HepG2 (cell line): ENCODE results near the gene HLCS. TPM values are rescaled to one million over a fixed set of nuclear protein-coding genes. Genes with fewer than 3 reads are reported as not detected.

Experiments
- ATAC-seq: fragments of 200-7000 bp; cut with Tn5 transposase; 3 replicates; pipeline ENCODE4 v1.9.1; 2020; ENCODE audit warnings: mild to moderate bottlenecking, moderate library complexity
- BruUV-seq: library from RNA; stranded (reverse); fragments of 400-500 nt; replicated peaks from 2 replicates; lab custom pipeline; 2021; lab: Mats Ljungman, UMichigan
- CTCF ChIA-PET: fragments of 300-600 bp; formaldehyde crosslinking; extraction: SDS; loops from one replicate; lab custom pipeline; 2021; ENCODE audit warnings: low total read pairs, inconsistent platforms, low intra/inter-chr PET ratio; lab: Yijun Ruan, JAX
- POLR2A ChIA-PET: fragments of 350-600 bp; sonication (Branson Sonifier 250); formaldehyde crosslinking; loops from one replicate; lab custom pipeline; 2020; ENCODE audit warnings: antibody characterized with exemption, inconsistent platforms; lab: Yijun Ruan, JAX
- DNase-seq: peaks from one replicate; pipeline ENCODE4 v3.0.0-alpha.2; 2015; ENCODE audit warnings: low spot score
- FAIRE-seq: peaks from 3 replicates; lab custom pipeline; 2011; peaks lifted over from hg19 to GRCh38; lab: Jason Lieb, UNC
- H2AFZ ChIP-seq: one replicate; pipeline ENCODE4 v1.6.1; 2011; ENCODE audit warnings: low read length, inconsistent platforms
- H3K27ac ChIP-seq: fragments of 300-600 bp; 3 replicates; pipeline ENCODE4 v1.8.0; 2011; ENCODE audit warnings: mixed run types, mild to moderate bottlenecking, mixed read lengths, low read length, inconsistent platforms; ENCODE audit not compliant: insufficient read depth; ENCODE audit errors: extremely low read length
- H3K27me3 ChIP-seq, 2 experiments: fragments of 200-600 bp in 1 of 2; 2 replicates in 1 of 2; 3 replicates in 1 of 2; pipeline versions ENCODE4 v1.6.0 to v1.8.0; 2011; ENCODE audit warnings: low read length in 2 of 2, mild to moderate bottlenecking in 2 of 2, moderate library complexity in 2 of 2, inconsistent platforms in 1 of 2; ENCODE audit not compliant: insufficient read depth in 2 of 2, control insufficient read depth in 1 of 2
- H3K36me3 ChIP-seq, 2 experiments: fragments of 200-600 bp in 1 of 2; replicated peaks in 1 of 2; 2 replicates in 1 of 2; 3 replicates in 1 of 2; pipeline versions ENCODE4 v1.5.1 to v1.8.0; 2011; ENCODE audit warnings: low read length in 2 of 2, inconsistent platforms in 1 of 2; ENCODE audit not compliant: insufficient read depth in 2 of 2, control insufficient read depth in 1 of 2
- H3K4me1 ChIP-seq: 2 replicates; pipeline ENCODE4 v1.5.1; 2012; ENCODE audit warnings: low read length, inconsistent platforms; ENCODE audit not compliant: insufficient read depth
- H3K4me2 ChIP-seq: 2 replicates; pipeline ENCODE4 v1.6.0; 2011; ENCODE audit warnings: low read depth, low read length, inconsistent platforms
- H3K4me3 ChIP-seq, 3 experiments: fragments of 200-600 bp in 1 of 3; sonication (generic), shearing (Covaris generic) in 1 of 3; replicated peaks in 1 of 3; 2 replicates each; pipeline ENCODE4 v1.5.1; 2011 to 2016; ENCODE audit warnings: low read length in 3 of 3, inconsistent platforms in 2 of 3, low read depth in 2 of 3, mild to moderate bottlenecking in 2 of 3, control low read depth in 1 of 3, mixed read lengths in 1 of 3; ENCODE audit not compliant: insufficient read depth in 1 of 3
- H3K79me2 ChIP-seq: one replicate; pipeline ENCODE4 v1.6.1; 2011; ENCODE audit warnings: low read length, inconsistent platforms; ENCODE audit not compliant: insufficient read depth
- H3K9ac ChIP-seq: 2 replicates; pipeline ENCODE4 v1.6.0; 2011; ENCODE audit warnings: mild to moderate bottlenecking, low read depth, low read length, inconsistent platforms; ENCODE audit not compliant: insufficient read depth
- H3K9me3 ChIP-seq: 2 replicates; pipeline ENCODE4 v1.5.1; 2012; ENCODE audit warnings: mild to moderate bottlenecking, low read length
- H4K20me1 ChIP-seq: 2 replicates; pipeline ENCODE4 v1.6.0; 2011; ENCODE audit warnings: inconsistent platforms, mild to moderate bottlenecking, low read length, moderate library complexity; ENCODE audit not compliant: insufficient read depth
- ATF5 ChIP-seq: sonication (generic); formaldehyde crosslinking; IDR thresholded peaks from 2 replicates; pipeline ENCODE4 v1.4.0; 2020; ENCODE audit warnings: mild to moderate bottlenecking, low read depth, missing genetic modification reagents
- CCDC6 ChIP-seq: sonication (generic); formaldehyde crosslinking; IDR thresholded peaks from 2 replicates; pipeline ENCODE4 v1.8.1; 2022; ENCODE audit warnings: mild to moderate bottlenecking, missing genetic modification reagents, moderate library complexity
- CHD2 ChIP-seq: IDR thresholded peaks from 2 replicates; pipeline ENCODE4 v1.6.1; 2011; ENCODE audit warnings: low read depth, low read length, improper control_type of control experiment
- FOXO4 ChIP-seq: sonication (generic); formaldehyde crosslinking; conservative IDR thresholded peaks from 2 replicates; pipeline ENCODE4 v1.8.1; 2023; ENCODE audit warnings: missing genetic modification reagents
- GRHL1 ChIP-seq: sonication (generic); formaldehyde crosslinking; conservative IDR thresholded peaks from 2 replicates; pipeline ENCODE4 v1.8.0; 2022; ENCODE audit warnings: missing genetic modification reagents
- HDAC6 ChIP-seq: fragments of 200-600 bp; sonication (generic); IDR thresholded peaks from 2 replicates; pipeline ENCODE4 v1.7.0; 2017; ENCODE audit warnings: mild to moderate bottlenecking, antibody characterized with exemption, low read length, low read depth
- NR1H2 ChIP-seq: sonication (generic); formaldehyde crosslinking; IDR thresholded peaks from 2 replicates; pipeline ENCODE4 v1.8.1; 2022; ENCODE audit warnings: low read depth, missing genetic modification reagents, borderline replicate concordance
- PHF20 ChIP-seq: sonication (generic); formaldehyde crosslinking; IDR thresholded peaks from 2 replicates; pipeline ENCODE4 v1.5.0; 2020; ENCODE audit warnings: mild to moderate bottlenecking, missing genetic modification reagents
- TGIF2 ChIP-seq: IDR thresholded peaks from 2 replicates; pipeline ENCODE4 v1.6.1; 2016; ENCODE audit warnings: control low read depth, missing compliant biosample characterization
- ZNF691 ChIP-seq: sonication (generic); formaldehyde crosslinking; IDR thresholded peaks from 2 replicates; pipeline ENCODE4 v1.4.0; 2020; ENCODE audit warnings: missing genetic modification reagents, low read depth, mild to moderate bottlenecking, borderline replicate concordance
- ZNF781 ChIP-seq: sonication (generic); formaldehyde crosslinking; IDR thresholded peaks from 2 replicates; pipeline ENCODE4 v1.5.1; 2020; ENCODE audit warnings: borderline replicate concordance, mild to moderate bottlenecking, missing genetic modification reagents; ENCODE audit errors: not compliant biosample characterization
- WGBS: methylation state at CpG from one replicate; pipeline ENCODE4 v1.1.6; 2017; ENCODE audit warnings: low lambda C conversion rate; 5-methylcytosine and 5-hydroxymethylcytosine counted together
- in situ Hi-C: cut with HindIII; loops from 2 replicates; pipeline ENCODE4 v1.10.0; 2017; ENCODE audit warnings: low pct_unique_long_range_greater_than_20kb; ENCODE audit not compliant: extremely low pct_ligation_motif_present
- intact Hi-C: fragments of 100-400 bp; cut with micrococcal nuclease; formaldehyde crosslinking; loops from one replicate; pipeline ENCODE4 v1.10.0; 2022; ENCODE audit not compliant: unreplicated experiment
- polyA plus RNA-seq, 8 experiments: library from polyadenylated mRNA; depleted of rRNA in 3 of 8; stranded (reverse) in 7 of 8; unstranded in 1 of 8; fragments of >200 nt; fragmentation: Illumina TruSeq in 4 of 8; extraction: Trizol in 4 of 8; gene quantifications; 2 replicates each; pipeline versions ENCODE4 v1.2.1 to v1.2.3, GENCODE V29; 2011 to 2016; ENCODE audit warnings: low read depth in 4 of 8, missing spikeins in 1 of 8, mixed read lengths in 1 of 8; ENCODE audit not compliant: insufficient read depth in 1 of 8
- total RNA-seq, 5 experiments: library from RNA; depleted of rRNA; stranded (reverse); fragments of >200 nt; fragmentation: Illumina TruSeq; extraction: Trizol; gene quantifications; 2 replicates each; pipeline ENCODE4 v1.2.3, GENCODE V29; 2016; ENCODE audit warnings: low read depth in 1 of 5
- TF ChIP-seq, protein P1 (sequence below): IDR thresholded peaks from 2 replicates; pipeline ENCODE4 v1.6.1; 2016; ENCODE audit warnings: mild to moderate bottlenecking
- TF ChIP-seq, protein P2 (sequence below): sonication (generic); formaldehyde crosslinking; IDR thresholded peaks from 2 replicates; pipeline ENCODE4 v1.4.0; 2020; ENCODE audit warnings: mild to moderate bottlenecking, missing genetic modification reagents

The HLCS gene
- total and polyA plus RNA-seq, 2 of the 13 experiments (the other 11 are each of a cell fraction or from before 2014, with no cell fraction given): 7.9 to 12.3 TPM

- in situ Hi-C loops (no loop called here), intact Hi-C loops (no loop called here)
- Histone ChIP-seq H3K4me3 (no peak overlapping the region), H3K27ac (no peak overlapping the region), H3K9me3 (no peaks in the 10 kb centered on the region), H4K20me1 (no peaks in the 10 kb centered on the region), H3K36me3 (no peaks in the 10 kb centered on the region), H3K4me2 (no peak overlapping the region), H3K9ac (no peak overlapping the region), H3K4me1 (peaks cover 7% of the 10 kb centered on the region), H2AFZ (no peak overlapping the region), H3K27me3 (no peaks in the 10 kb centered on the region), H3K79me2 (no peaks in the 10 kb centered on the region)
- 80% methylated on average over 2 of the region's 7 CpGs for WGBS
- CTCF ChIA-PET: no interaction called here
- no peak for DNase-seq
- POLR2A ChIA-PET: no interaction called here
- ATAC-seq: no peak
- no TSS peak for BruUV-seq
- FAIRE-seq: no peak
- TF ChIP-seq GRHL1 (CRISPR knock-in tag) (no peak), ZNF781 (CRISPR knock-in tag) (no peak), TGIF2 (no peak), ZNF691 (CRISPR knock-in tag) (no peak), NR1H2 (CRISPR knock-in tag) (no peak), FOXO4 (CRISPR knock-in tag) (no peak), PHF20 (CRISPR knock-in tag) (no peak), CHD2 (no peak), HDAC6 (no peak), ATF5 (CRISPR knock-in tag) (no peak), CCDC6 (no peak)
- TF ChIP-seq, protein P1, sequence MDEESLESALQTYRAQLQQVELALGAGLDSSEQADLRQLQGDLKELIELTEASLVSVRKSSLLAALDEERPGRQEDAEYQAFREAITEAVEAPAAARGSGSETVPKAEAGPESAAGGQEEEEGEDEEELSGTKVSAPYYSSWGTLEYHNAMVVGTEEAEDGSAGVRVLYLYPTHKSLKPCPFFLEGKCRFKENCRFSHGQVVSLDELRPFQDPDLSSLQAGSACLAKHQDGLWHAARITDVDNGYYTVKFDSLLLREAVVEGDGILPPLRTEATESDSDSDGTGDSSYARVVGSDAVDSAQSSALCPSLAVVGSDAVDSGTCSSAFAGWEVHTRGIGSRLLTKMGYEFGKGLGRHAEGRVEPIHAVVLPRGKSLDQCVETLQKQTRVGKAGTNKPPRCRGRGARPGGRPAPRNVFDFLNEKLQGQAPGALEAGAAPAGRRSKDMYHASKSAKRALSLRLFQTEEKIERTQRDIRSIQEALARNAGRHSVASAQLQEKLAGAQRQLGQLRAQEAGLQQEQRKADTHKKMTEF (CRISPR knock-in tag): no peak
- TF ChIP-seq, protein P2, sequence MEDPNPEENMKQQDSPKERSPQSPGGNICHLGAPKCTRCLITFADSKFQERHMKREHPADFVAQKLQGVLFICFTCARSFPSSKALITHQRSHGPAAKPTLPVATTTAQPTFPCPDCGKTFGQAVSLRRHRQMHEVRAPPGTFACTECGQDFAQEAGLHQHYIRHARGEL (CRISPR knock-in tag): no peak
Observed at GRCh38 chr21:36743008-36743407, 223.5 kb downstream of the HLCS start.
